ENCODE measurements around the gene ALKBH4.

The ALKBH4 gene

DNA sequence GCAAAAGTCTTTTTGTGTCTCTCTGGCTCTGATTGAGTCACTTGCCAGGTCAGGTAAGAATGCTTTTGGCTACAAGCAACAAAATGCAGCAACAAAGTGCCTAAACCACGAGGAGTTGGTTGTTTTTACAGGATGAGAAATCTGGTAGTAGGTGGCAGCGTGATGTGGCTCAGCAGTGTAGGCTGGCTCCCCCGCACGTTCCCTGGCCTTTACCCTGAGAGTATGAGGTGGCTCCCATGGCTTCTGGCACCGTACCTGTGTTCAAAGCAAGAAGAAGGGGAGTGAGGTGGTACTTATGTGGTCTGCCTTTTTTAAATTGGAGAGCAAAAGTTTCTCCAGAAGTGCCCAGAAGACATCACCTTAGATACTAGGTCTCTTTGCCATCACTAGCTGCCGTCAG lies 56.8 kb downstream of the ALKBH4 start:
- TF ChIP-seq, protein P1, sequence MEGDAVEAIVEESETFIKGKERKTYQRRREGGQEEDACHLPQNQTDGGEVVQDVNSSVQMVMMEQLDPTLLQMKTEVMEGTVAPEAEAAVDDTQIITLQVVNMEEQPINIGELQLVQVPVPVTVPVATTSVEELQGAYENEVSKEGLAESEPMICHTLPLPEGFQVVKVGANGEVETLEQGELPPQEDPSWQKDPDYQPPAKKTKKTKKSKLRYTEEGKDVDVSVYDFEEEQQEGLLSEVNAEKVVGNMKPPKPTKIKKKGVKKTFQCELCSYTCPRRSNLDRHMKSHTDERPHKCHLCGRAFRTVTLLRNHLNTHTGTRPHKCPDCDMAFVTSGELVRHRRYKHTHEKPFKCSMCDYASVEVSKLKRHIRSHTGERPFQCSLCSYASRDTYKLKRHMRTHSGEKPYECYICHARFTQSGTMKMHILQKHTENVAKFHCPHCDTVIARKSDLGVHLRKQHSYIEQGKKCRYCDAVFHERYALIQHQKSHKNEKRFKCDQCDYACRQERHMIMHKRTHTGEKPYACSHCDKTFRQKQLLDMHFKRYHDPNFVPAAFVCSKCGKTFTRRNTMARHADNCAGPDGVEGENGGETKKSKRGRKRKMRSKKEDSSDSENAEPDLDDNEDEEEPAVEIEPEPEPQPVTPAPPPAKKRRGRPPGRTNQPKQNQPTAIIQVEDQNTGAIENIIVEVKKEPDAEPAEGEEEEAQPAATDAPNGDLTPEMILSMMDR (IDR thresholded peaks at IDR 0.05; ENCODE audit: low read depth, low read length, missing control alignments): no peak
- Histone ChIP-seq H3K27ac (no peak overlapping the region), H3K36me3 (replicated peaks) (peaks cover 75% of the 10 kb centered on the region), H3K27me3 (replicated peaks) (no peaks in the 10 kb centered on the region), H3K4me3 (ENCODE audit: low read depth, low read length) (no peak overlapping the region)
- DNase-seq: no peak
- in situ Hi-C loops (cut with HindIII; ENCODE audit: low pct_ligation_motif_present, low sequenced_read_pairs): no loop called here

Measured in brain microvascular endothelial cell (primary cell).